ENCODE results near the gene CBX7. TPM values are rescaled to one million over a fixed set of nuclear protein-coding genes. Genes with fewer than 3 reads are reported as not detected.

Gene CBX7
- total and polyA plus RNA-seq, 4 donors, result 2.2 to 21.8 (median 14.9) TPM

DNA sequence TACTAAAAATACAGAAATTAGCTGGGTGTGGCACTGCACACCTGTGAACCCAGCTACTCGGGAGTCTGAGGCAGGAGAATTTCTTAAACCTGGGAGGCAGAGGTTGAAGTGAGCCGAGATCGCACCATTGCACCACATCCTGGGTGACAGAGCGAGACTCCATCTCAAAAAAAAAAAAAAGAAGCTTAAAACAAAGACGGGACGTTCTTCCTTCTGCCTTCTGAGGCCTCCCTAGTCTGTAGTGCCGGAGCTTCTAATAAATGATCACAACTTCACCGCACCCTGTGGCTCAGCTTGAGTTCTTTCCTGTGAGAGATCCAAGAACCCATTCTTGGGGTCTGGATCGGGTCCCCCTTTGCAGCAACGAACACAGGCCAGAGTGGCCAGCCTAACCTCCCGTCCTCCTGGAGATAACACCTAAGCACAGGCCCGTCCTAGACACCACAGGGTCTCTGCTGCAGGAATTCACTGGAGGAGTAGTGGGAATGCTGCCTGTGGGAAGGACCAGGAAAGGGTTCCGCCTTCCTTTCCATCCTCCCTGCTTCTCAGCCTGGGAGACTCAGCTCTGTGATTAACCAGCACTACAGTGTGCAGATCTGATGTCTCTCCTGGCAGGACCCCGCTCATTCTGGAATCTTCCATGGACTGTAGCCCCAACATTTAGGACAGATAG lies 57.6 kb downstream of the CBX7 start:
- peaks cover 0 to 2% (median 0%) of the 10 kb centered on the region in 4 donors for H3K4me1 ChIP-seq (ENCODE audit: control insufficient read depth in 4 of 4, insufficient read depth in 4 of 4, low read length in 3 of 4)
- H3K4me3 ChIP-seq (ENCODE audit: low read depth in 1 of 3, low read length in 3 of 3), result no peak overlapping the region
- peaks cover 0 to 2% (median 0%) of the 10 kb centered on the region in 4 donors for H3K27me3 ChIP-seq (ENCODE audit: control insufficient read depth in 4 of 4, insufficient read depth in 4 of 4, low read length in 3 of 4)
- DNase-seq (ENCODE audit: low spot score), result no peak
- H3K27ac ChIP-seq (ENCODE audit: low read depth in 1 of 2, low read length in 2 of 2), result no peak overlapping the region
- TF ChIP-seq JUND (IDR thresholded peaks at IDR 0.05) (no peak), YY1 (IDR thresholded peaks at IDR 0.05) (no peak), CTCF (IDR thresholded peaks at IDR 0.05; ENCODE audit: low read depth, low read length, missing input control) (no peak), TAF1 (conservative IDR thresholded peaks at IDR 0.05) (no peak), HNF4A (conservative IDR thresholded peaks at IDR 0.05) (no peak), RAD21 (IDR thresholded peaks at IDR 0.05) (no peak), GABPA (IDR thresholded peaks at IDR 0.05 in 1 of 2, conservative IDR thresholded peaks at IDR 0.05 in 1 of 2) (no peak), REST (IDR thresholded peaks at IDR 0.05) (no peak), SP1 (IDR thresholded peaks at IDR 0.05) (no peak), ZBTB33 (IDR thresholded peaks at IDR 0.05) (no peak), FOXA2 (IDR thresholded peaks at IDR 0.05) (no peak), FOXA1 (IDR thresholded peaks at IDR 0.05) (no peak), ATF3 (IDR thresholded peaks at IDR 0.05) (no peak), NR2F2 (IDR thresholded peaks at IDR 0.05) (no peak), EGR1 (IDR thresholded peaks at IDR 0.05; ENCODE audit: low read depth in 2 of 2) (no peak), HNF4G (IDR thresholded peaks at IDR 0.05) (no peak), RXRA (IDR thresholded peaks at IDR 0.05) (no peak)
- TF ChIP-seq, protein P1, sequence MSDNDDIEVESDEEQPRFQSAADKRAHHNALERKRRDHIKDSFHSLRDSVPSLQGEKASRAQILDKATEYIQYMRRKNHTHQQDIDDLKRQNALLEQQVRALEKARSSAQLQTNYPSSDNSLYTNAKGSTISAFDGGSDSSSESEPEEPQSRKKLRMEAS (IDR thresholded peaks at IDR 0.05), result no peak
- H3K9me3 ChIP-seq (ENCODE audit: control insufficient read depth in 4 of 4, low read length in 3 of 4), result no peaks in the 10 kb centered on the region
- no peak overlapping the region for H3K9ac ChIP-seq (ENCODE audit: low read depth in 1 of 2, low read length in 2 of 2)
- 85% methylated on average over 14 of the region's 14 CpGs for WGBS
- no peaks in the 10 kb centered on the region for H3K36me3 ChIP-seq (ENCODE audit: control insufficient read depth in 4 of 4, insufficient read depth in 3 of 4, low read depth in 1 of 4, low read length in 3 of 4)
